H9 (cell line): Measurements from ENCODE around the gene FOXI2. TPM values are rescaled to one million over a fixed set of nuclear protein-coding genes. Genes with fewer than 3 reads are reported as not detected.

Experiments
- DNase-seq: peaks from one replicate; pipeline ENCODE4 v3.0.0-alpha.2; 2017
- H2AFZ ChIP-seq: one replicate; pipeline ENCODE4 v1.6.1; 2013; ENCODE audit warnings: mild to moderate bottlenecking, low read length, control low read depth, moderate library complexity
- H2AK5ac ChIP-seq: 2 replicates; pipeline ENCODE4 v1.6.1; 2013; ENCODE audit warnings: low read length, control low read depth, mixed read lengths; ENCODE audit not compliant: insufficient read length
- H2BK120ac ChIP-seq: one replicate; pipeline ENCODE4 v1.6.1; 2013; ENCODE audit warnings: low read depth, mild to moderate bottlenecking, low read length, control low read depth, inconsistent platforms; ENCODE audit not compliant: poor library complexity, severe bottlenecking
- H2BK12ac ChIP-seq: 2 replicates; pipeline ENCODE4 v1.6.1; 2013; ENCODE audit warnings: low read length, control low read depth, mixed read lengths, low read depth; ENCODE audit not compliant: insufficient read length
- H2BK15ac ChIP-seq: 2 replicates; pipeline ENCODE4 v1.6.1; 2013; ENCODE audit warnings: low read depth, low read length, control low read depth
- H2BK20ac ChIP-seq: one replicate; pipeline ENCODE4 v1.6.1; 2013; ENCODE audit warnings: low read depth, mild to moderate bottlenecking, low read length, control low read depth, inconsistent platforms; ENCODE audit not compliant: poor library complexity, severe bottlenecking
- H2BK5ac ChIP-seq: 2 replicates; pipeline ENCODE4 v1.6.1; 2013; ENCODE audit warnings: low read length, control low read depth, mixed read lengths; ENCODE audit not compliant: insufficient read length
- H3K14ac ChIP-seq: 2 replicates; pipeline ENCODE4 v1.6.1; 2013; ENCODE audit warnings: low read length, control low read depth; ENCODE audit not compliant: insufficient read depth
- H3K18ac ChIP-seq: 2 replicates; pipeline ENCODE4 v1.6.1; 2013; ENCODE audit warnings: low read depth, mild to moderate bottlenecking, mixed read lengths, low read length, control low read depth; ENCODE audit not compliant: insufficient read length
- H3K23ac ChIP-seq: 2 replicates; pipeline ENCODE4 v1.6.1; 2013; ENCODE audit warnings: low read length, control low read depth, mixed read lengths, low read depth; ENCODE audit not compliant: insufficient read length
- H3K23me2 ChIP-seq: 2 replicates; pipeline ENCODE4 v1.6.1; 2013; ENCODE audit warnings: low read depth, mild to moderate bottlenecking, mixed read lengths, low read length, control low read depth; ENCODE audit not compliant: insufficient read length, poor library complexity, severe bottlenecking
- H3K27ac ChIP-seq: 2 replicates; pipeline ENCODE4 v1.5.1; 2013; ENCODE audit warnings: low read length, control low read depth, mixed read lengths, low read depth; ENCODE audit not compliant: insufficient read length
- H3K27me3 ChIP-seq: 2 replicates; pipeline ENCODE4 v1.6.1; 2013; ENCODE audit warnings: low read length, control low read depth, inconsistent platforms; ENCODE audit not compliant: insufficient read depth
- H3K4ac ChIP-seq: 2 replicates; pipeline ENCODE4 v1.6.1; 2013; ENCODE audit warnings: low read depth, mild to moderate bottlenecking, control low read depth, inconsistent platforms, low read length, moderate library complexity
- H3K4me1 ChIP-seq: 2 replicates; pipeline ENCODE4 v1.6.1; 2013; ENCODE audit warnings: low read length, control low read depth, inconsistent platforms; ENCODE audit not compliant: insufficient read depth
- H3K4me2 ChIP-seq: 2 replicates; pipeline ENCODE4 v1.6.1; 2013; ENCODE audit warnings: low read length, control low read depth, mixed read lengths; ENCODE audit not compliant: insufficient read length, insufficient read depth
- H3K56ac ChIP-seq: 2 replicates; pipeline ENCODE4 v1.6.1; 2013; ENCODE audit warnings: low read depth, mild to moderate bottlenecking, mixed read lengths, low read length, control low read depth; ENCODE audit not compliant: insufficient read length
- H3K79me1 ChIP-seq: 2 replicates; pipeline ENCODE4 v1.6.1; 2013; ENCODE audit warnings: low read depth, mild to moderate bottlenecking, moderate library complexity, low read length, control low read depth, inconsistent platforms; ENCODE audit not compliant: insufficient read depth, poor library complexity, severe bottlenecking
- H3K79me2 ChIP-seq: 2 replicates; pipeline ENCODE4 v1.6.1; 2013; ENCODE audit warnings: low read length, control low read depth, inconsistent platforms; ENCODE audit not compliant: insufficient read depth
- H3K9ac ChIP-seq: 2 replicates; pipeline ENCODE4 v1.6.1; 2013; ENCODE audit warnings: low read length, control low read depth, mixed read lengths; ENCODE audit not compliant: insufficient read length; ENCODE audit errors: extremely low read depth
- H3K9me3 ChIP-seq: one replicate; pipeline ENCODE4 v1.6.1; 2013; ENCODE audit warnings: low read depth, low read length, inconsistent platforms; ENCODE audit not compliant: control insufficient read depth
- H3T11ph ChIP-seq: one replicate; pipeline ENCODE4 v1.6.1; 2013; ENCODE audit warnings: mild to moderate bottlenecking, low read length, control low read depth, inconsistent platforms
- H4K20me1 ChIP-seq: one replicate; pipeline ENCODE4 v1.6.1; 2013; ENCODE audit not compliant: control insufficient read depth, insufficient read length, insufficient read depth
- H4K5ac ChIP-seq: 2 replicates; pipeline ENCODE4 v1.6.1; 2013; ENCODE audit warnings: low read depth, mild to moderate bottlenecking, mixed read lengths, low read length, control low read depth; ENCODE audit not compliant: insufficient read length
- H4K8ac ChIP-seq: replicated peaks from 2 replicates; pipeline ENCODE4 v1.6.1; 2013; ENCODE audit warnings: low read length, control low read depth, mixed read lengths, low read depth; ENCODE audit not compliant: insufficient read length
- H4K91ac ChIP-seq: 2 replicates; pipeline ENCODE4 v1.6.1; 2013; ENCODE audit warnings: low read depth, mild to moderate bottlenecking, moderate library complexity, mixed read lengths, low read length, control low read depth; ENCODE audit not compliant: insufficient read length
- H3K27ac Mint-ChIP-seq, 3 experiments: 2 replicates in 2 of 3; 3 replicates in 1 of 3; pipeline ENCODE4 v1.8.0; 2020 to 2021; ENCODE audit warnings: mixed read lengths in 3 of 3, mild to moderate bottlenecking in 1 of 3, moderate library complexity in 1 of 3
- H3K27me3 Mint-ChIP-seq: 2 replicates; pipeline ENCODE4 v1.8.0; 2021; ENCODE audit warnings: low read depth, mild to moderate bottlenecking, moderate library complexity, mixed read lengths
- H3K36me3 Mint-ChIP-seq, 3 experiments: 2 replicates in 2 of 3; 3 replicates in 1 of 3; pipeline ENCODE4 v1.8.0; 2020 to 2021; ENCODE audit warnings: low read depth in 3 of 3, mixed read lengths in 3 of 3; ENCODE audit not compliant: insufficient read depth in 1 of 3
- H3K4me1 Mint-ChIP-seq, 2 experiments: 2 replicates each; pipeline ENCODE4 v1.8.0; 2020; ENCODE audit warnings: mixed read lengths in 2 of 2
- H3K4me3 Mint-ChIP-seq, 2 experiments: 2 replicates in 1 of 2; 3 replicates in 1 of 2; pipeline ENCODE4 v1.8.0; 2020 to 2021; ENCODE audit warnings: mild to moderate bottlenecking in 2 of 2, mixed read lengths in 2 of 2, moderate library complexity in 1 of 2
- H3K9me3 Mint-ChIP-seq, 2 experiments: 2 replicates in 1 of 2; 3 replicates in 1 of 2; pipeline ENCODE4 v1.8.0; 2020; ENCODE audit warnings: mild to moderate bottlenecking in 2 of 2, mixed read lengths in 2 of 2, moderate library complexity in 1 of 2
- CTCF ChIP-seq: fragments of 200-600 bp; sonication (generic); conservative IDR thresholded peaks from 3 replicates; pipeline ENCODE4 v1.8.0; 2021; ENCODE audit warnings: antibody characterized with exemption, mild to moderate bottlenecking
- WGBS: extraction: QIAGEN DNeasy Blood & Tissue Kit; methylation state at CpG from one replicate; pipeline ENCODE4 v1.1.7; 2013; ENCODE audit warnings: missing lambda C conversion rate, low lambda C conversion rate, mixed read lengths; ENCODE audit not compliant: insufficient read length; ENCODE audit errors: extremely low coverage; 5-methylcytosine and 5-hydroxymethylcytosine counted together
- total RNA-seq: library from RNA; stranded (reverse); gene quantifications from 2 replicates; pipeline ENCODE4 v1.2.1, GENCODE V29; 2021

FOXI2 gene
- total RNA-seq, 1 experiment from 2014 or later: 0.42 TPM

- Histone ChIP-seq H2BK15ac (no peak overlapping the region), H3K79me1 (no peaks in the 10 kb centered on the region), H2BK12ac (no peak overlapping the region), H3K27me3 (no peaks in the 10 kb centered on the region), H3K56ac (no peak overlapping the region), H3T11ph (no peak overlapping the region), H3K14ac (no peak overlapping the region), H3K4me1 (no peaks in the 10 kb centered on the region), H4K8ac (no peak overlapping the region), H3K79me2 (no peaks in the 10 kb centered on the region), H3K4me2 (no peak overlapping the region), H3K27ac (no peak overlapping the region), H2BK5ac (no peak overlapping the region), H2BK120ac (no peak overlapping the region), H4K5ac (no peak overlapping the region), H2AFZ (no peak overlapping the region), H3K9ac (no peak overlapping the region), H3K18ac (no peak overlapping the region), H3K4ac (no peak overlapping the region), H4K91ac (no peak overlapping the region), H2BK20ac (no peak overlapping the region), H3K9me3 (no peaks in the 10 kb centered on the region), H4K20me1 (no peaks in the 10 kb centered on the region), H3K23ac (no peak overlapping the region), H3K23me2 (no peaks in the 10 kb centered on the region), H2AK5ac (no peak overlapping the region)
- peaks cover 7 to 14% of the 10 kb centered on the region in 2 experiments for H3K4me1 Mint-ChIP-seq
- no peaks in the 10 kb centered on the region for H3K9me3 Mint-ChIP-seq
- no peak overlapping the region for H3K4me3 Mint-ChIP-seq
- TF ChIP-seq CTCF: no peak
- H3K27ac Mint-ChIP-seq: no peak overlapping the region
- no CpG with 5 or more reads among the region's 6 CpGs for WGBS
- H3K27me3 Mint-ChIP-seq: peaks cover 6% of the 10 kb centered on the region
- no peaks in the 10 kb centered on the region; a peak in 1 of 7 replicates for H3K36me3 Mint-ChIP-seq
- no peak for DNase-seq
Measured at GRCh38 chr10:127698886-127699285, 38.1 kb upstream of the FOXI2 start.
